Nephron (organoid): ENCODE measurements around the gene MCCC2.
"Not testable (repeated sequence)": the region's sequence is repeated elsewhere in the genome, so short reads cannot be mapped to it uniquely, and the experiment has no call there.

Source experiments
- H3K27ac Mint-ChIP-seq, 3 experiments: 2 replicates each; pipeline ENCODE4 v1.8.0; 2020; ENCODE audit warnings: mixed read lengths in 3 of 3, mild to moderate bottlenecking in 2 of 3, moderate library complexity in 1 of 3
- H3K27me3 Mint-ChIP-seq: 2 replicates; pipeline ENCODE4 v1.8.0; 2021; ENCODE audit warnings: low read depth, mild to moderate bottlenecking, moderate library complexity, mixed read lengths
- H3K36me3 Mint-ChIP-seq: 2 replicates; pipeline ENCODE4 v1.8.0; 2020; ENCODE audit warnings: low read depth, mixed read lengths
- H3K4me1 Mint-ChIP-seq: 2 replicates; pipeline ENCODE4 v1.8.0; 2020; ENCODE audit warnings: mixed read lengths
- H3K4me3 Mint-ChIP-seq, 3 experiments: 2 replicates each; pipeline ENCODE4 v1.8.0; 2020; ENCODE audit warnings: mild to moderate bottlenecking in 3 of 3, mixed read lengths in 3 of 3, moderate library complexity in 2 of 3
- H3K9me3 Mint-ChIP-seq: 2 replicates; pipeline ENCODE4 v1.8.0; 2020; ENCODE audit warnings: mixed read lengths
- CTCF ChIP-seq, 3 experiments: fragments of 200-600 bp; sonication (generic); IDR thresholded peaks; one replicate each; pipeline ENCODE4 v1.5.0; 2021; ENCODE audit warnings: antibody characterized with exemption in 3 of 3; ENCODE audit not compliant: unreplicated experiment in 3 of 3

The MCCC2 gene

GRCh38 chr5:71663191-71663969 is 76.2 kb downstream of the MCCC2 start:
- H3K36me3 Mint-ChIP-seq = peaks cover 2% of the 10 kb centered on the region
- peak overlapping the region in 1 of 3 experiments; percentile 38 for H3K27ac Mint-ChIP-seq
- H3K4me1 Mint-ChIP-seq = no peaks in the 10 kb centered on the region
- TF ChIP-seq CTCF (IDR thresholded peaks at IDR 0.05; ENCODE audit: unreplicated experiment in 3 of 3) = no peak
- no peaks in the 10 kb centered on the region for H3K9me3 Mint-ChIP-seq
- H3K4me3 Mint-ChIP-seq = no peak overlapping the region
- H3K27me3 Mint-ChIP-seq = no peaks in the 10 kb centered on the region

GRCh38 chr5:71664615-71665014 is 77.5 kb downstream of the MCCC2 start:
- H3K9me3 Mint-ChIP-seq, H3K36me3 Mint-ChIP-seq, H3K4me3 Mint-ChIP-seq, H3K4me1 Mint-ChIP-seq, H3K27me3 Mint-ChIP-seq, H3K27ac Mint-ChIP-seq: not testable (repeated sequence)

GRCh38 chr5:71666321-71666720 is 79.2 kb downstream of the MCCC2 start:
- no peak overlapping the region for H3K4me3 Mint-ChIP-seq
- no peak for TF ChIP-seq CTCF (IDR thresholded peaks at IDR 0.05; ENCODE audit: unreplicated experiment in 3 of 3)
- H3K27ac Mint-ChIP-seq = no peak overlapping the region
- H3K27me3 Mint-ChIP-seq = no peaks in the 10 kb centered on the region
- no peaks in the 10 kb centered on the region for H3K36me3 Mint-ChIP-seq
- no peaks in the 10 kb centered on the region for H3K9me3 Mint-ChIP-seq
- no peaks in the 10 kb centered on the region for H3K4me1 Mint-ChIP-seq

- TF ChIP-seq CTCF (IDR thresholded peaks at IDR 0.05; ENCODE audit: unreplicated experiment in 3 of 3) = no peak
- Mint-ChIP-seq H3K9me3 (no peaks in the 10 kb centered on the region), H3K4me3 (no peak overlapping the region), H3K36me3 (no peaks in the 10 kb centered on the region), H3K27ac (no peak overlapping the region), H3K27me3 (peaks cover 6% of the 10 kb centered on the region), H3K4me1 (no peaks in the 10 kb centered on the region)
Observed at GRCh38 chr5:71677977-71678376, 90.8 kb downstream of the MCCC2 start.

GRCh38 chr5:71679714-71680113 is 92.6 kb downstream of the MCCC2 start:
- Mint-ChIP-seq H3K4me3 (no peak overlapping the region), H3K9me3 (peaks cover 3% of the 10 kb centered on the region), H3K27me3 (peaks cover 6% of the 10 kb centered on the region), H3K4me1 (no peaks in the 10 kb centered on the region), H3K36me3 (no peaks in the 10 kb centered on the region), H3K27ac (no peak overlapping the region)
- TF ChIP-seq CTCF (IDR thresholded peaks at IDR 0.05; ENCODE audit: unreplicated experiment in 3 of 3) = no peak

- no peak overlapping the region for H3K4me3 Mint-ChIP-seq
- H3K27ac Mint-ChIP-seq = no peak overlapping the region
- H3K36me3 Mint-ChIP-seq = no peaks in the 10 kb centered on the region
- TF ChIP-seq CTCF (IDR thresholded peaks at IDR 0.05; ENCODE audit: unreplicated experiment in 3 of 3) = no peak
- no peaks in the 10 kb centered on the region for H3K4me1 Mint-ChIP-seq
- peaks cover 9% of the 10 kb centered on the region for H3K9me3 Mint-ChIP-seq
- H3K27me3 Mint-ChIP-seq = peaks cover 5% of the 10 kb centered on the region
Observed at GRCh38 chr5:71680510-71680909, 93.4 kb downstream of the MCCC2 start.
